Spleen (tissue), 7 donors: ENCODE data around the gene OR56A4.

Source experiments
- POLR2A ChIP-seq, 3 donors: fragments of 450-650 bp; IDR thresholded peaks; one replicate each; pipeline ENCODE4 v1.5.1; 2017; ENCODE audit warnings: antibody characterized with exemption in 3 of 3, mild to moderate bottlenecking in 1 of 3
- POLR2AphosphoS5 ChIP-seq, 3 donors: sonication (generic); formaldehyde crosslinking; IDR thresholded peaks; one replicate each; pipeline ENCODE4 v1.5.1; 2017; ENCODE audit warnings: antibody characterized with exemption in 3 of 3
- TF ChIP-seq, protein P1 (sequence below), 11 experiments: fragments of 200-600 bp in 7 of 11; fragments of 450-650 bp in 4 of 11; sonication (generic) in 4 of 11; IDR thresholded peaks in 8 of 11; conservative IDR thresholded peaks in 3 of 11; 1 replicate in 7 of 11; 2 replicates in 4 of 11; pipeline versions ENCODE4 v1.4.0 to v1.8.0; 2016 to 2021; ENCODE audit warnings: antibody characterized with exemption in 11 of 11, inconsistent platforms in 4 of 11, mild to moderate bottlenecking in 1 of 11
- donor health status: DM: no; HTN: no; CAD: no; lungs with moderate emphysema.
- donor health status: DM: no; HTN: no; CAD: no.
- donor health status: DM: no; HTN: no; CAD: no.

DNA sequence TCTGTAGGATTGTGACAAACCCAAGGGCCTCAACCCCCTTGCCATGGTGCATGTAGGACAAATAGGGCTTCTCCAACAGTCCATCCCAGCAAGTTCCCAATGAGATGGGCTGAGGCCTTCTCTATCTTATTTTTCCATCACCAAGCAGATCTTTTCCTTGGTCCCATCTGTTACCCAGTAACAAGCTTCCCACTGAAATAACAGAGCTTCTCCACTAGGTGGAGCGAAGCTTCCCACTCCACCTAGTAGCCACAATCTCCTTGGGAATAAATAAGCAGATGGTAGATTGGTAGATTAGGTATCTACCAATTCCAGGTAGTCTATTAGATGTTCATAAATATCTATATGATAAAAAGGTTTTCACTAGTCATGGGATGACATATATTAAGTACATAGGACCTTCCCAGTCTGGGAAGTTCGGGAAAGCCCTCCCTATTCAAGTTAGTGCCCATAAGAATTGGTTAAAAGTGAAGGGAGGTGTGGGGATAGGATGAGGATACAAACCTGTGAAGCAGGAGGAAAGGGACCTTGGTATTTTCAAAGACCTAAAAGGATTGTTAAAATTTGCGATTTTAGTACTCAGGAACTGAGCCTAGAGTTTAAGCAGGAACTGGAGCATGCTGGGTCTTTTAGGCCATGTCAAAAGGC lies 14.0 kb downstream of the OR56A4 start:
- TF ChIP-seq, protein P1, sequence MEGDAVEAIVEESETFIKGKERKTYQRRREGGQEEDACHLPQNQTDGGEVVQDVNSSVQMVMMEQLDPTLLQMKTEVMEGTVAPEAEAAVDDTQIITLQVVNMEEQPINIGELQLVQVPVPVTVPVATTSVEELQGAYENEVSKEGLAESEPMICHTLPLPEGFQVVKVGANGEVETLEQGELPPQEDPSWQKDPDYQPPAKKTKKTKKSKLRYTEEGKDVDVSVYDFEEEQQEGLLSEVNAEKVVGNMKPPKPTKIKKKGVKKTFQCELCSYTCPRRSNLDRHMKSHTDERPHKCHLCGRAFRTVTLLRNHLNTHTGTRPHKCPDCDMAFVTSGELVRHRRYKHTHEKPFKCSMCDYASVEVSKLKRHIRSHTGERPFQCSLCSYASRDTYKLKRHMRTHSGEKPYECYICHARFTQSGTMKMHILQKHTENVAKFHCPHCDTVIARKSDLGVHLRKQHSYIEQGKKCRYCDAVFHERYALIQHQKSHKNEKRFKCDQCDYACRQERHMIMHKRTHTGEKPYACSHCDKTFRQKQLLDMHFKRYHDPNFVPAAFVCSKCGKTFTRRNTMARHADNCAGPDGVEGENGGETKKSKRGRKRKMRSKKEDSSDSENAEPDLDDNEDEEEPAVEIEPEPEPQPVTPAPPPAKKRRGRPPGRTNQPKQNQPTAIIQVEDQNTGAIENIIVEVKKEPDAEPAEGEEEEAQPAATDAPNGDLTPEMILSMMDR (IDR thresholded peaks at IDR 0.05 in 8 of 11, conservative IDR thresholded peaks at IDR 0.05 in 3 of 11) = peak in 7 of 11 experiments; percentile 14 to 55 (median 43)
- TF ChIP-seq POLR2AphosphoS5 (IDR thresholded peaks at IDR 0.05) = no peak
- TF ChIP-seq POLR2A (IDR thresholded peaks at IDR 0.05) = no peak
